AG04449 (cell line): ENCODE measurements around the gene MANBA.

Experiments used
- CTCF ChIA-PET: fragments of 350-600 bp; formaldehyde crosslinking; extraction: SDS; loops from one replicate; lab custom pipeline; 2021; ENCODE audit warnings: antibody characterized with exemption; lab: Yijun Ruan, JAX
- POLR2A ChIA-PET: fragments of 400-600, 350-600 bp; formaldehyde crosslinking; extraction: SDS; loops from one replicate; lab custom pipeline; 2020; ENCODE audit warnings: antibody characterized with exemption, inconsistent platforms; lab: Yijun Ruan, JAX
- DNase-seq: peaks from one replicate; pipeline ENCODE4 v3.0.0-alpha.2; 2010; ENCODE audit warnings: low read depth, low spot score
- H3K4me3 ChIP-seq: 2 replicates; pipeline ENCODE4 v1.5.1; 2011; ENCODE audit warnings: low read depth, mild to moderate bottlenecking, control low read depth, low read length
- TF ChIP-seq, protein P1 (sequence below): IDR thresholded peaks from one replicate; pipeline ENCODE4 v1.5.1; 2011; ENCODE audit warnings: mild to moderate bottlenecking, moderate library complexity, low read length, control low read depth, inconsistent platforms; ENCODE audit not compliant: insufficient read depth; ENCODE audit errors: missing control alignments

MANBA gene

DNA sequence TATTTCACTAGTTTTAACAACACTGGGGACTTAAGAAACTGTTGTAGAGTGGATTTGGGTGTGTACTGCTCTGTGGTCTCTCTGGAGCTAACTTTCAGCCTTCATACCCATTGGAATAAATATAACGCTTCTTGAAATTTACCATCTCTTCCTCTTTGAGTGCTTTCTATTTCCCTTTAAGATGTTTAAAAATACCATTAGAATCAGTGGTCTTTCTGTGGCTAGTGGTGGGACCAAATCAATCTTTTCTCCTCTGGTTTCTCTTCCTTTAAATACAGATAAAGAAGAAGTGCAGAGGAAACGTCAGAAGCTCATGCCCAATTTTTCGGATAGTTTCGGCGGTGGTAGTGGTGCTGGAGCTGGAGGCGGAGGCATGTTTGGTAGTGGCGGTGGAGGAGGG, 167.6 kb downstream of the MANBA start:
- ChIA-PET CTCF (interaction anchor here (0.9 kb wide), 1 partner anchor 503 kb away, joined by 3 read pairs; no protein-coding TSS in a partner anchor), POLR2A (no interaction called here)
- H3K4me3 ChIP-seq = no peak overlapping the region
- TF ChIP-seq, protein P1, sequence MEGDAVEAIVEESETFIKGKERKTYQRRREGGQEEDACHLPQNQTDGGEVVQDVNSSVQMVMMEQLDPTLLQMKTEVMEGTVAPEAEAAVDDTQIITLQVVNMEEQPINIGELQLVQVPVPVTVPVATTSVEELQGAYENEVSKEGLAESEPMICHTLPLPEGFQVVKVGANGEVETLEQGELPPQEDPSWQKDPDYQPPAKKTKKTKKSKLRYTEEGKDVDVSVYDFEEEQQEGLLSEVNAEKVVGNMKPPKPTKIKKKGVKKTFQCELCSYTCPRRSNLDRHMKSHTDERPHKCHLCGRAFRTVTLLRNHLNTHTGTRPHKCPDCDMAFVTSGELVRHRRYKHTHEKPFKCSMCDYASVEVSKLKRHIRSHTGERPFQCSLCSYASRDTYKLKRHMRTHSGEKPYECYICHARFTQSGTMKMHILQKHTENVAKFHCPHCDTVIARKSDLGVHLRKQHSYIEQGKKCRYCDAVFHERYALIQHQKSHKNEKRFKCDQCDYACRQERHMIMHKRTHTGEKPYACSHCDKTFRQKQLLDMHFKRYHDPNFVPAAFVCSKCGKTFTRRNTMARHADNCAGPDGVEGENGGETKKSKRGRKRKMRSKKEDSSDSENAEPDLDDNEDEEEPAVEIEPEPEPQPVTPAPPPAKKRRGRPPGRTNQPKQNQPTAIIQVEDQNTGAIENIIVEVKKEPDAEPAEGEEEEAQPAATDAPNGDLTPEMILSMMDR = no peak
- DNase-seq = no peak

DNA sequence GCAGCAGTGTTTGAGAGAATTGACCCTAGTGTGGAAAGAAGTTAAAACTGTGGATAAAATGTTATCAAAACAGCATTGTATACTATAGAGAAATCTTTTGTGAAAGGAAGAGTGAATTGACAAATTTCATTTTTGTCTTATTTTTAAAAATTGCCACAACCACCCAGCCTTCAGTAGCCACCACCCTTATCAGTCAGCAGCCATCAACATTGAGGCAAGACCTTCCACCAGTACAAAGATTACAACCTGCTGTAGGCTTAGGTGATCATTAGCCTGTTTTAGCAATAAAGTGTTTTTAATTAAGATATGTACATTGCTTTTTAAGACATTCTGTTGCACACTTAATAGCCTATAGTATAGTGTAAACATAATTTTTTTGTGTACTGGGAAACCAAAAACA, 168.5 kb downstream of the MANBA start:
- no peak for DNase-seq
- ChIA-PET CTCF (interaction anchor here (0.9 kb wide), 1 partner anchor 504 kb away, joined by 3 read pairs; no protein-coding TSS in a partner anchor), POLR2A (no interaction called here)
- TF ChIP-seq, protein P1 = no peak
- H3K4me3 ChIP-seq = no peak overlapping the region

DNA sequence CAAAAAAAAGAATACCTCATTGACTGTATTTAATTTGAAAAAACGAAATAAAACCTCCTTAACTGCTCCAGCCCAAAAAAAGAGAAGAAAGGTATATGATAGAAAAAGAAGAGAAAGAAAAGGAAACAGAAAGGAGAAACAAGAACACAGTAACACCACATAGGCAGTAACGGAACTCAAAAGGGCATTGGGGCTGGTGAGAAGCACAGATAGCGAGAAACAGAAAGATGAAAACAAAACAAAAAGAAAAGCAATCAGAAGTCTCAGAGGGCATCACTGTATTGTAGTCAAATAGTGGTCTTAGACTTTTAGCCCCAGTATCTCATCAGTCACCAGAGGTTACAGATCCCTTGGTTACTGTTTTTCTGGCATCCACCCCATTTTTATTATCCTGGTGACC, 171.0 kb downstream of the MANBA start:
- ChIA-PET CTCF (interaction anchor here (1.5 kb wide), 1 partner anchor 11 kb away, joined by 5 read pairs; no protein-coding TSS in a partner anchor), POLR2A (no interaction called here)
- no peak overlapping the region for H3K4me3 ChIP-seq
- DNase-seq = no peak
- TF ChIP-seq, protein P1 = no peak

DNA sequence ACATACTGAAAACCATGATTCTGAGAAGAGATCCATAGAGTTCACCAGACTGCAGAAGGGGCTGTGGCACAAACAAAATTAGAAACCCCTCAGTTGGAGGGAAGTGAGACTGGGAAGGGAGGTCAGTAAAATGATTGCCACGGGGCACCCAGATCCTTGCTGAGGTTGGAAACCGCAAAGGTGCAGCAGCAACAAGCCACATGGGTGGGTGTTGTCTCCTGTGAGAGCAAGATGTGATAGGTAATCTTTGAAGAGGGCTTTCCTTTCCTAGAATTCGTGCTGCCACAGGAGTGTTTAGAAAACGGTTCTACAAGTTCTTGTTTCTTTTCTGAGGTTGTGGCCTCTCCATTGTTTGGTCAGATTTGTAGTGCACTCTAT, 174.1 kb downstream of the MANBA start:
- DNase-seq = no peak
- H3K4me3 ChIP-seq = no peak overlapping the region
- POLR2A ChIA-PET = no interaction called here
- CTCF ChIA-PET = no interaction called here
- TF ChIP-seq, protein P1 = no peak

DNA sequence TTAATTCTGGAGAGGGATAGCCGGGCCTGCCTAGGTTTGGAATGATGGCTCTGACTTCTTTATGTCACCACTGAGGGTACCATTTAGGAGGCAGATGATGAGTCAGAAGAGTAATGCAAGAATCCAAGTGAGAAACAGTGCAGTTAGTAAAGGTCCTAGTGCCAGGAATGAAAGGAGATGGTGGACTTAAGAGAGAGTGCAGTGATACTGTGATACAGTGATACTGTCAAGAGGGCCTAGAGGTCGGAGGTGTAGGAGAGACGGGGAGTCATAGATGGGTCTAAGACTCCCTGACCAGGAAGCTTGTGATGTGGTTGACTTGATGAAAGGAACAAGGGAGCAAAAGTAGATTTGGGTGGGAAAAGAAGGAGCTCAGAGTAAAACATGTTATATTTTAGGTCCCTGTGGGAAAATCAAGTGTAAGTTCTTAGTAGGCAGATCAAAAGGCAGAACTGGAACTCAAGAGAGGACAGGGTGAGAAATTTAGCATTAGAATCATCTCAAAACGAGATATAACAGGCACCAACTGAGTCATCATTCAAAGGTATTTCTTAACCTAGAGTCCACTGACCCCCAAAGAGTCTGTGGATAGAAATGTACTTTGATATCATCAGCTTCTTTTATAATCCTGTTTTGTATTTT, 174.6 kb downstream of the MANBA start:
- CTCF ChIA-PET = no interaction called here
- no peak for DNase-seq
- TF ChIP-seq, protein P1 = no peak
- POLR2A ChIA-PET = no interaction called here
- no peak overlapping the region for H3K4me3 ChIP-seq

DNA sequence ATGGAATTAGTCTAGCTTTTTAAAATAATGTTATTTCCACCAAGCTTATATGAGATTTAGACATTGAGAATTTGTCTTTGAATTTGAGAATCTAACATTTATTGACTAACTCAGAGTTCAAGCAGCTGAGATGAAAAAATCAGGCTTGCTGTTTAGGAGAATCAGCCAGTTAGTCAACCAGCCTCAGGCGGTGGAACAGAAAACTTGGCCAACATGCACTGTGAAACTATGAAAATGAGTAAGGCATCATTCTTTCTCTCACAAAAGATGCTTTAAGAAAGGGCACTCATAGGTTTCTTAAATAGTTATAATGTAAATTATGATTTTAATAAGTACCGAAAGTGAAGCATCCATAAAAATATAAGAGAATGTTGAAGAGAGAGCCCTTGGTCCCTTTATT, 175.4 kb downstream of the MANBA start:
- H3K4me3 ChIP-seq = no peak overlapping the region
- ChIA-PET CTCF (interaction anchor here (1.1 to 1.6 kb wide), 3 partner anchors 24 to 422 kb away, joined by 3 to 4 read pairs (median 3); no protein-coding TSS in a partner anchor), POLR2A (no interaction called here)
- DNase-seq = no peak
- TF ChIP-seq, protein P1 = no peak
